Renal cortical epithelial cell (primary cell): Measurements from ENCODE around the gene VPS33A. TPM values are rescaled to one million over a fixed set of nuclear protein-coding genes. Genes with fewer than 3 reads are reported as not detected.

Experiments
- DNase-seq: peaks from one replicate; pipeline ENCODE4 v3.0.0-alpha.2; 2011; ENCODE audit warnings: low read depth
- total RNA-seq: library from RNA; depleted of rRNA; stranded (reverse); fragments of >200 nt; gene quantifications from 2 replicates; pipeline ENCODE4 v1.2.3, GENCODE V29; 2014

Gene VPS33A
- total RNA-seq, 1 donor from 2014 or later = 32.0 TPM

GRCh38 chr12:122250536-122250935 lies 15.8 kb downstream of the VPS33A start:
- DNase-seq = no peak

GRCh38 chr12:122250047-122250446 lies 16.2 kb downstream of the VPS33A start:
- no peak for DNase-seq

GRCh38 chr12:122245553-122245952 lies 20.7 kb downstream of the VPS33A start:
- DNase-seq = no peak

- DNase-seq = no peak
These were observed 21.5 kb downstream of the VPS33A start for GRCh38 chr12:122244565-122245371.

GRCh38 chr12:122243965-122244364 lies 22.3 kb downstream of the VPS33A start:
- no peak for DNase-seq

GRCh38 chr12:122238861-122239260 lies 27.4 kb downstream of the VPS33A start:
- DNase-seq = no peak

GRCh38 chr12:122235741-122236140 lies 30.6 kb downstream of the VPS33A start:
- no peak for DNase-seq

GRCh38 chr12:122232691-122233090 lies 33.6 kb downstream of the VPS33A start:
- no peak for DNase-seq

GRCh38 chr12:122230798-122231197 lies 35.5 kb downstream of the VPS33A start:
- no peak for DNase-seq

GRCh38 chr12:122228092-122228491 lies 38.2 kb downstream of the VPS33A start:
- DNase-seq = no peak

- DNase-seq = no peak
These were observed 39.0 kb downstream of the VPS33A start for GRCh38 chr12:122227341-122227740.

GRCh38 chr12:122226366-122227125 lies 39.7 kb downstream of the VPS33A start:
- no peak for DNase-seq

GRCh38 chr12:122225683-122226365 lies 40.5 kb downstream of the VPS33A start, which contains the start of gene DIABLO:
DIABLO (minus strand) TSS chr12:122226052; CDS start chr12:122226014, 38 bp downstream.
- peak; percentile 95 for DNase-seq

GRCh38 chr12:122216445-122216844 lies 49.8 kb downstream of the VPS33A start:
- no peak for DNase-seq

- peak; percentile 29 for DNase-seq
These were observed 50.5 kb downstream of the VPS33A start for GRCh38 chr12:122215771-122216170.

GRCh38 chr12:122208073-122208820 lies 58.0 kb downstream of the VPS33A start:
- no peak for DNase-seq

GRCh38 chr12:122207391-122207790 lies 58.9 kb downstream of the VPS33A start:
- DNase-seq = no peak

GRCh38 chr12:122206976-122207375 lies 59.3 kb downstream of the VPS33A start:
- DNase-seq = no peak

- DNase-seq = no peak
These were observed 60.0 kb downstream of the VPS33A start for GRCh38 chr12:122206111-122206881.

- no peak for DNase-seq
These were observed 61.0 kb downstream of the VPS33A start for GRCh38 chr12:122205053-122205925.
